SU-DHL-6 (cell line): ENCODE results near the gene PRXL2A.

Experiments used
- H2AFZ ChIP-seq: fragments of 200-600 bp; sonication (generic); 2 replicates; pipeline ENCODE4 v1.6.1; 2014; ENCODE audit warnings: low read depth, mild to moderate bottlenecking, moderate library complexity, mixed read lengths, antibody characterized with exemption, low read length; ENCODE audit not compliant: severe bottlenecking
- H3F3A ChIP-seq: fragments of 200-600 bp; shearing (Covaris generic); 2 replicates; pipeline ENCODE4 v1.6.0; 2016; ENCODE audit warnings: antibody characterized with exemption, mild to moderate bottlenecking; ENCODE audit not compliant: insufficient read depth
- H3K27ac ChIP-seq: fragments of 200-600 bp; sonication (generic); 2 replicates; pipeline ENCODE4 v1.5.1; 2016; ENCODE audit warnings: low read depth, mild to moderate bottlenecking, low read length, moderate library complexity, mixed read lengths
- H3K27me3 ChIP-seq: fragments of 200-600 bp; sonication (generic), shearing (Covaris generic); 2 replicates; pipeline ENCODE4 v1.6.0; 2014; ENCODE audit warnings: mild to moderate bottlenecking, low read length
- H3K36me3 ChIP-seq: fragments of 200-600 bp; sonication (generic); 2 replicates; pipeline ENCODE4 v1.6.1; 2014; ENCODE audit warnings: mild to moderate bottlenecking, low read length, mixed read lengths
- H3K4me2 ChIP-seq: fragments of 300-600, 200-600 bp; shearing (Covaris generic), sonication (generic); 2 replicates; pipeline ENCODE4 v1.6.0; 2014; ENCODE audit warnings: low read length, low read depth, mild to moderate bottlenecking; ENCODE audit not compliant: poor library complexity, severe bottlenecking
- H3K4me3 ChIP-seq: fragments of 200-600 bp; sonication (generic); 2 replicates; pipeline ENCODE4 v1.5.1; 2014; ENCODE audit warnings: antibody characterized with exemption, low read length, mild to moderate bottlenecking, mixed read lengths; ENCODE audit not compliant: insufficient read depth, poor library complexity, severe bottlenecking
- H3K79me2 ChIP-seq: fragments of 200-600 bp; sonication (generic); 2 replicates; pipeline ENCODE4 v1.6.1; 2014; ENCODE audit warnings: mild to moderate bottlenecking, low read length, moderate library complexity; ENCODE audit not compliant: insufficient read depth
- H3K9ac ChIP-seq: fragments of 200-600 bp; sonication (generic); 2 replicates; pipeline ENCODE4 v1.7.0; 2014; ENCODE audit warnings: mild to moderate bottlenecking, low read length
- H3K9me2 ChIP-seq: fragments of 200-600 bp; sonication (generic); replicated peaks from 2 replicates; pipeline ENCODE4 v1.6.1; 2014; ENCODE audit warnings: low read length; ENCODE audit not compliant: insufficient read depth
- H3K9me3 ChIP-seq: fragments of 200-600 bp; sonication (generic); 2 replicates; pipeline ENCODE4 v1.6.1; 2014; ENCODE audit warnings: low read length, mixed read lengths; ENCODE audit not compliant: insufficient read depth
- H4K20me1 ChIP-seq: fragments of 200-600 bp; sonication (generic); 2 replicates; pipeline ENCODE4 v1.6.1; 2014; ENCODE audit warnings: low read depth, mild to moderate bottlenecking, antibody characterized with exemption, low read length, moderate library complexity, mixed read lengths
- CTCF ChIP-seq: fragments of 200-600 bp; sonication (generic); IDR thresholded peaks from one replicate; pipeline ENCODE4 v1.5.1; 2017; ENCODE audit warnings: antibody characterized with exemption, mild to moderate bottlenecking, low read length, moderate library complexity; ENCODE audit not compliant: insufficient read depth, poor library complexity, severe bottlenecking
- EZH2phosphoT487 ChIP-seq: fragments of 200-600 bp; sonication (generic), shearing (Covaris generic); conservative IDR thresholded peaks from 2 replicates; pipeline ENCODE4 v1.6.1; 2018; ENCODE audit warnings: mild to moderate bottlenecking, antibody characterized with exemption, low read length, moderate library complexity, mixed read lengths

Gene PRXL2A

GRCh38 chr10:80421050-80421706 lies 12.8 kb downstream of the PRXL2A start:
- peak overlapping the region; percentile 47 for H3K4me2 ChIP-seq
- no peaks in the 10 kb centered on the region for H3K79me2 ChIP-seq
- H3K4me3 ChIP-seq, result no peak overlapping the region
- no peaks in the 10 kb centered on the region for H3K9me3 ChIP-seq
- H3K36me3 ChIP-seq, result no peaks in the 10 kb centered on the region
- H3K27me3 ChIP-seq, result no peaks in the 10 kb centered on the region
- H3K9me2 ChIP-seq, result no peaks in the 10 kb centered on the region
- no peaks in the 10 kb centered on the region for H4K20me1 ChIP-seq
- no peaks in the 10 kb centered on the region for H3F3A ChIP-seq
- H3K27ac ChIP-seq, result no peak overlapping the region
- TF ChIP-seq EZH2phosphoT487, result no peak
- no peak for TF ChIP-seq CTCF
- 0 out of 2 replicates have a peak overlapping the region, but pooled peaks have one; percentile 16 for H3K9ac ChIP-seq
- no peak overlapping the region for H2AFZ ChIP-seq

- H3K9ac ChIP-seq, result peak overlapping the region; percentile 16; the same call in 1 of the 2 replicates
Observed at GRCh38 chr10:80421707-80422536, 13.6 kb downstream of the PRXL2A start.

GRCh38 chr10:80425901-80426300 lies 17.6 kb downstream of the PRXL2A start:
- Histone ChIP-seq H3K79me2 (no peaks in the 10 kb centered on the region), H3K36me3 (no peaks in the 10 kb centered on the region), H3K9ac (no peak overlapping the region), H3F3A (no peaks in the 10 kb centered on the region), H3K27ac (no peak overlapping the region), H2AFZ (no peak overlapping the region), H3K9me2 (no peaks in the 10 kb centered on the region), H3K27me3 (no peaks in the 10 kb centered on the region), H3K4me3 (no peak overlapping the region), H4K20me1 (no peaks in the 10 kb centered on the region), H3K4me2 (no peak overlapping the region), H3K9me3 (no peaks in the 10 kb centered on the region)
- TF ChIP-seq EZH2phosphoT487 (no peak), CTCF (no peak)

More at GRCh38 chr10:80421707-80422536, 13.6 kb downstream of the PRXL2A start:
- Histone ChIP-seq H3K9me2 (no peaks in the 10 kb centered on the region), H4K20me1 (no peaks in the 10 kb centered on the region), H3K9me3 (no peaks in the 10 kb centered on the region), H3K27ac (no peak overlapping the region), H3K79me2 (no peaks in the 10 kb centered on the region), H2AFZ (no peak overlapping the region), H3K27me3 (no peaks in the 10 kb centered on the region), H3K4me2 (peak overlapping the region; percentile 47), H3K4me3 (no peak overlapping the region), H3F3A (no peaks in the 10 kb centered on the region), H3K36me3 (no peaks in the 10 kb centered on the region)
- TF ChIP-seq EZH2phosphoT487 (no peak), CTCF (no peak)
